Astrocyte (in vitro differentiated cells and primary cell): ENCODE measurements around the gene CCDC43.

Source experiments
- EZH2 ChIP-seq: IDR thresholded peaks from 2 replicates; pipeline ENCODE4 v1.6.1; 2012; ENCODE audit warnings: mild to moderate bottlenecking, low read length, inconsistent platforms; ENCODE audit not compliant: insufficient read depth
- TF ChIP-seq, protein P1 (sequence below): IDR thresholded peaks from 2 replicates; pipeline ENCODE4 v1.5.1; 2011; ENCODE audit warnings: low read depth, mild to moderate bottlenecking, inconsistent platforms, low read length, moderate library complexity; ENCODE audit not compliant: insufficient read depth

DNA sequence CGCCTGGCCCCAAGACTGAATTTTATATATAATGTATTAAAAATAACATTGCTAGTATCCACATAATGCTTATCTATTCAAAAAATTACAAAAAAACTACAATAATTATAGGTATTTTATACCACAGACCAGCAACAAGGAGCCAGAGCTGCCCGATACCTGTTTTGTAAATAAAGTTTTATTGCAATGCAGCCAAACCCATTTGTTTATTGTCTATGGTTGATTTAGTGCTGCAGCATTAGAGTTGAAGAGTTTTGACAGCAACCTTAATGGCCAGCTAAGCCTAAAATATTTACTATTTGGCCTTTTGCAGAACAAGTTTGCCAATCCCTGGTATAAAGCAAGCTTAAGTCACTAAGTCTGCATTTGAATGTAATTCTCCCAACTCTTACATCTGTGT, 27.7 kb downstream of the CCDC43 start:
- TF ChIP-seq, protein P1, sequence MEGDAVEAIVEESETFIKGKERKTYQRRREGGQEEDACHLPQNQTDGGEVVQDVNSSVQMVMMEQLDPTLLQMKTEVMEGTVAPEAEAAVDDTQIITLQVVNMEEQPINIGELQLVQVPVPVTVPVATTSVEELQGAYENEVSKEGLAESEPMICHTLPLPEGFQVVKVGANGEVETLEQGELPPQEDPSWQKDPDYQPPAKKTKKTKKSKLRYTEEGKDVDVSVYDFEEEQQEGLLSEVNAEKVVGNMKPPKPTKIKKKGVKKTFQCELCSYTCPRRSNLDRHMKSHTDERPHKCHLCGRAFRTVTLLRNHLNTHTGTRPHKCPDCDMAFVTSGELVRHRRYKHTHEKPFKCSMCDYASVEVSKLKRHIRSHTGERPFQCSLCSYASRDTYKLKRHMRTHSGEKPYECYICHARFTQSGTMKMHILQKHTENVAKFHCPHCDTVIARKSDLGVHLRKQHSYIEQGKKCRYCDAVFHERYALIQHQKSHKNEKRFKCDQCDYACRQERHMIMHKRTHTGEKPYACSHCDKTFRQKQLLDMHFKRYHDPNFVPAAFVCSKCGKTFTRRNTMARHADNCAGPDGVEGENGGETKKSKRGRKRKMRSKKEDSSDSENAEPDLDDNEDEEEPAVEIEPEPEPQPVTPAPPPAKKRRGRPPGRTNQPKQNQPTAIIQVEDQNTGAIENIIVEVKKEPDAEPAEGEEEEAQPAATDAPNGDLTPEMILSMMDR = no peak
- TF ChIP-seq EZH2 = no peak
